HEK293T (cell line): ENCODE data around the gene PPOX.

Experiments used
- CTBP1 ChIP-seq: fragments of 450-650 bp; IDR thresholded peaks from 2 replicates; pipeline ENCODE4 v1.6.1; 2016; ENCODE audit warnings: borderline replicate concordance
- ELF4 ChIP-seq: fragments of 450-650 bp; IDR thresholded peaks from 2 replicates; pipeline ENCODE4 v1.6.1; 2017; ENCODE audit warnings: antibody characterized with exemption
- FOXA1 ChIP-seq: fragments of 450-650 bp; IDR thresholded peaks from 2 replicates; pipeline ENCODE4 v1.6.1; 2016; ENCODE audit warnings: mild to moderate bottlenecking
- FOXK2 ChIP-seq: fragments of 450-650 bp; IDR thresholded peaks from 2 replicates; pipeline ENCODE4 v1.6.1; 2016; ENCODE audit warnings: mild to moderate bottlenecking
- FOXM1 ChIP-seq: fragments of 450-650 bp; IDR thresholded peaks from 2 replicates; pipeline ENCODE4 v1.6.1; 2017; ENCODE audit warnings: mild to moderate bottlenecking, borderline replicate concordance
- HDGF ChIP-seq: fragments of 450-650 bp; IDR thresholded peaks from 2 replicates; pipeline ENCODE4 v1.6.1; 2017; ENCODE audit warnings: antibody characterized with exemption, borderline replicate concordance
- L3MBTL2 ChIP-seq: fragments of 450-650 bp; conservative IDR thresholded peaks from 2 replicates; pipeline ENCODE4 v1.6.1; 2016; ENCODE audit warnings: mild to moderate bottlenecking
- SP1 ChIP-seq: fragments of 450-650 bp; IDR thresholded peaks from 2 replicates; pipeline ENCODE4 v1.6.1; 2017
- SUZ12 ChIP-seq: fragments of 450-650 bp; IDR thresholded peaks from 2 replicates; pipeline ENCODE4 v1.6.1; 2016; ENCODE audit warnings: mild to moderate bottlenecking
- TARDBP ChIP-seq: fragments of 450-650 bp; IDR thresholded peaks from 2 replicates; pipeline ENCODE4 v1.6.1; 2016
- ZNF384 ChIP-seq: fragments of 450-650 bp; IDR thresholded peaks from 2 replicates; pipeline ENCODE4 v1.6.1; 2016

- TF ChIP-seq SUZ12 (no peak), FOXK2 (no peak), SP1 (no peak), FOXA1 (no peak), HDGF (no peak), CTBP1 (no peak), ELF4 (no peak), FOXM1 (no peak), L3MBTL2 (no peak), ZNF384 (no peak), TARDBP (no peak)
Measured at GRCh38 chr1:161177936-161178244, 11.7 kb downstream of the PPOX start.
